Spinal cord (tissue), 10 donors: ENCODE results near the gene CALCOCO1. TPM values are rescaled to one million over a fixed set of nuclear protein-coding genes. Genes with fewer than 3 reads are reported as not detected.
A peak's percentile ranks its signal among the peaks of the same experiment; 100 is the strongest.

Experiments
- DNase-seq, 6 donors: peaks; one replicate each; pipeline versions ENCODE4 v3.0.0 to v3.0.0-alpha.2; 2013 to 2015; ENCODE audit warnings: low spot score in 6 of 6, low read depth in 4 of 6
- H3K27ac ChIP-seq: one replicate; pipeline ENCODE4 v1.5.1; 2013; ENCODE audit warnings: low read depth, low read length, control low read depth
- H3K27me3 ChIP-seq: one replicate; pipeline ENCODE4 v1.6.1; 2013; ENCODE audit warnings: low read length; ENCODE audit not compliant: control insufficient read depth, insufficient read depth
- H3K36me3 ChIP-seq: one replicate; pipeline ENCODE4 v1.6.1; 2013; ENCODE audit warnings: low read length; ENCODE audit not compliant: control insufficient read depth, insufficient read depth
- H3K4me1 ChIP-seq: one replicate; pipeline ENCODE4 v1.6.1; 2013; ENCODE audit warnings: low read length; ENCODE audit not compliant: control insufficient read depth, insufficient read depth
- H3K4me3 ChIP-seq: one replicate; pipeline ENCODE4 v1.5.1; 2013; ENCODE audit warnings: low read depth, low read length, control low read depth
- H3K9me3 ChIP-seq: one replicate; pipeline ENCODE4 v1.6.1; 2013; ENCODE audit warnings: low read length; ENCODE audit not compliant: control insufficient read depth, insufficient read depth
- WGBS: methylation state at CpG from one replicate; pipeline ENCODE4 v1.1.5; 2013; ENCODE audit warnings: missing lambda C conversion rate; ENCODE audit not compliant: insufficient coverage; 5-methylcytosine and 5-hydroxymethylcytosine counted together
- polyA plus RNA-seq, 2 donors: library from polyadenylated mRNA; unstranded; fragments of 120-200 nt; gene quantifications; one replicate each; pipeline ENCODE4 v1.2.1, GENCODE V29; 2013; ENCODE audit not compliant: insufficient read length in 2 of 2
- total RNA-seq, 2 donors: library from RNA; depleted of rRNA in 1 of 2; stranded (reverse); fragments of 120-200 nt in 1 of 2; fragments of >200 nt in 1 of 2; gene quantifications; one replicate each; pipeline versions ENCODE4 v1.2.3 to v1.2.4, GENCODE V29; 2013 to 2014
- donor health status: healthy.

The CALCOCO1 gene
- total and polyA plus RNA-seq, 4 donors: 55.5 to 205 (median 103) TPM

GRCh38 chr12:53747095-53747494 is 19.8 kb upstream of the CALCOCO1 start:
- no peak overlapping the region for H3K4me3 ChIP-seq
- no peaks in the 10 kb centered on the region for H3K36me3 ChIP-seq
- 75% methylated on average over 3 of the region's 5 CpGs for WGBS
- no peak overlapping the region for H3K27ac ChIP-seq
- peaks cover 57% of the 10 kb centered on the region for H3K27me3 ChIP-seq
- no peaks in the 10 kb centered on the region for H3K9me3 ChIP-seq
- H3K4me1 ChIP-seq: peaks cover 67% of the 10 kb centered on the region
- peak in 1 of 6 donors; percentile 77 for DNase-seq

GRCh38 chr12:53746592-53747092 is 19.4 kb upstream of the CALCOCO1 start:
- peaks cover 62% of the 10 kb centered on the region for H3K4me1 ChIP-seq
- no peak overlapping the region for H3K27ac ChIP-seq
- WGBS: 1% methylated on average over 18 of the region's 20 CpGs
- H3K27me3 ChIP-seq: peaks cover 53% of the 10 kb centered on the region
- peak in 5 of 6 donors; percentile 85 to 98 (median 91) for DNase-seq
- no peaks in the 10 kb centered on the region for H3K9me3 ChIP-seq
- no peak overlapping the region for H3K4me3 ChIP-seq
- H3K36me3 ChIP-seq: no peaks in the 10 kb centered on the region

GRCh38 chr12:53744751-53745150 is 17.5 kb upstream of the CALCOCO1 start:
- WGBS: 16% methylated on average over 4 of the region's 6 CpGs
- no peaks in the 10 kb centered on the region for H3K9me3 ChIP-seq
- H3K4me1 ChIP-seq: peaks cover 47% of the 10 kb centered on the region
- H3K27ac ChIP-seq: no peak overlapping the region
- peak in 1 of 6 donors; percentile 77 for DNase-seq
- H3K36me3 ChIP-seq: no peaks in the 10 kb centered on the region
- peaks cover 41% of the 10 kb centered on the region for H3K27me3 ChIP-seq
- no peak overlapping the region for H3K4me3 ChIP-seq

GRCh38 chr12:53744130-53744441 is 16.8 kb upstream of the CALCOCO1 start:
- H3K36me3 ChIP-seq: no peaks in the 10 kb centered on the region
- no peak overlapping the region for H3K4me3 ChIP-seq
- H3K27ac ChIP-seq: no peak overlapping the region
- WGBS: 88% methylated on average over 1 of the region's 1 CpG
- no peak for DNase-seq
- peaks cover 43% of the 10 kb centered on the region for H3K27me3 ChIP-seq
- peaks cover 53% of the 10 kb centered on the region for H3K4me1 ChIP-seq
- H3K9me3 ChIP-seq: no peaks in the 10 kb centered on the region

- peaks cover 54% of the 10 kb centered on the region for H3K4me1 ChIP-seq
- WGBS: 13% methylated on average over 14 of the region's 16 CpGs
- no peak overlapping the region for H3K27ac ChIP-seq
- DNase-seq: peak in 3 of 6 donors; percentile 61 to 95 (median 92)
- H3K9me3 ChIP-seq: no peaks in the 10 kb centered on the region
- no peak overlapping the region for H3K4me3 ChIP-seq
- no peaks in the 10 kb centered on the region for H3K36me3 ChIP-seq
- H3K27me3 ChIP-seq: peaks cover 47% of the 10 kb centered on the region
Measured at GRCh38 chr12:53743266-53744129, 16.2 kb upstream of the CALCOCO1 start.

DNA sequence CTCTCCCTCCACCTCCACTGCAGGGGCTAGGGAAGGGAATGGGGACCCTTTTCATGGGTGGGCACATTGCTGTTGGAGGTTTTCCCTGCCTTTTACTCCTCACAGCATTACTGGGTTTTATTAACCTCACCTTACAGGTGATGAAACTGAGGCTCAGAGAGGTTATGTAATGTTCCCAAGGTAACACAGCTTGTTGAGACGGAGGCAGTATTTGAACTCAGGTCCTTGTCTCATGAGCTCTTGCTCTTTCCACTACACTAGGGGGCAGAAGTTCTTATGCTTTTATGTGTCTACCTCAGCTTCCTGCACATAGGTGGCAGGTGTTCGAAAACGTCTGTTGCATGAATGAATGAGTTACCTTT is 12.9 kb upstream of the CALCOCO1 start:
- Histone ChIP-seq H3K4me3 (no peak overlapping the region), H3K27me3 (peaks cover 57% of the 10 kb centered on the region), H3K27ac (no peak overlapping the region), H3K36me3 (no peaks in the 10 kb centered on the region), H3K4me1 (peaks cover 50% of the 10 kb centered on the region), H3K9me3 (no peaks in the 10 kb centered on the region)
- no peak for DNase-seq
- 96% methylated on average over 3 of the region's 3 CpGs for WGBS

DNA sequence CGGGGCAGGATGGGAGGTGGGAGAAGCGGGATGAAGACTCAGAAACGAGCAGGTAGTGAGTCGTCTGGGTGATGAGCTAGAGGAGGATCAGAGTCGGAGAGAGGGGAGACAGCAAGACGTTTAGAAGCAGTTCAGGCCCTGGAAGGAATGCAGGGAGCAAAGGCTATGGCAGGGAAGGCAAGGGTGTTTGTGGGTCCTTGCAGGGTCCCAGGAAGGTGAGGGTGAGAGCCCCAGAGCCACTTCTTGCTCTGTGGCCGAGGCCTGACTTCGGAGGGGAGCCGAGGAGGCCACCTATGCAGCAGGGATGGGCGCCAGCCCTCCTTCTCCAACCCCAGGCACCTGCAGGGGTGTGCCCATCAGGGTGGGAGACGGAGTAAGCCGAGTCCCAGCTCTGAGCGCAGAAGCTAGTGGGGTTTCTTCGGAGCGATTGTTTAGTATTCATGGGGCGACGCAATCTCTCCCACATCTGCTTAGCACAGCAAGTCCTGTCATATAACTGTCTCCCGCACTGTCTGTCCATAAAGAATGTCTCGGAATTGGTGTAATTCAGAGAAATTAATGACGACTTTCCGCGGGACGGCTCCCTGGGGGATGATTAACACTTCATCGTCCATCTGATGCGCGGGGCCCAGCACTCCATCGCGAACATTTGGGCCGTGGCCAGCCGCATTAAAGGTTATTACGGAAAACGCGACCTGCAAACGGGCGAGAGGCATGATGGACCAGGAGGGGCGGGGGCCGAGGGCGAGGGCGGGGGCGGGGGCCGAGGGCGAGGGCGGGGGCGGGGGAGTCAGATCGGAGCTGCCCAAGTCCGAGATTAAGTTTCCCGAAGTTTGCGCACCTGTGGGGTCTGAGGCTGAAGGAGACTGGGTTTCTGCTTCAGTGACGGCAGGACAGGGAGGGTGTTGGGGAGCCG is 12.2 kb upstream of the CALCOCO1 start:
- Histone ChIP-seq H3K4me3 (peak overlapping the region; percentile 12), H3K27me3 (peaks cover 56% of the 10 kb centered on the region)

DNA sequence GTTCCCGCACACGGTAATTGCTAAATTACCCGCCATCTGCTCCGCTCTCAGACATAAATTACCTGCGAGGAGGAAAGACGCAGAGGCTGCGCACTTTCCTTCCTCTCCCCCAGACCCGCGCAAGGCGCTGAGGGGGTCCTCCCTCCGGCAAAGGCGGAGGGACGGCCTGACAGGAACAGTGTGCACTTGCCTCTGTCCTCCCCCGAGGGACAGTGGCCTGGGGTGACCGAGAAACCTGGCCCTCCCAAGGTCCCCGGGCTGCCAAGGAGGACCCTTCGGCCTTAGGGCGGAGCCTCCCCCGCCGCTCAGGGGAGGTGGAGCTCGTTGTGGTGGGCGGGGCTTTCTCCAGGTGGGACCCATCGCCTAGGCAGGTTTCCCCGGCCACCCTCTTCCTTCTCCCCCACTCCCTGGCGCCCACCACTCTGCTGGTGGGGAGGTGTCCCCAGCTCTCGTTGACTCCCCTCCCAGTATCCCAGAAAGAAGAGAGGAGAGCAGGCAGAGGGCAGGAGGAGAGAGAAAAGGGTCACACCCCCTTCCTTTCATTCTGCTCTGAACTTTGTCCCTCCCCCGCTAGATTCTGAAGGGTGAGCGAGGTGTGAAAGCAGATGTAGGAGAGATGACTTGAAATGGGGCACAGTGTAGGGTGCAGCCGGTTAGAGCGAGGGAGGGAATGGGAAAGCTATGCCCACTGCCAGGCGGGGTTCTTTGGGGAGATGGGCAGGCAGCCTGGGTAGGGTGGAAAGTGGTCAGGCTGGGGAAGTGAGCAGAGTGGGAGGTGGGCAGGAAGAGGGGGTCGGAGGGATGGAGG is 11.4 kb upstream of the CALCOCO1 start:
- H3K27me3 ChIP-seq: peaks cover 52% of the 10 kb centered on the region
- no peak overlapping the region for H3K4me3 ChIP-seq
- no peaks in the 10 kb centered on the region for H3K36me3 ChIP-seq
- H3K4me1 ChIP-seq: peaks cover 41% of the 10 kb centered on the region
- H3K9me3 ChIP-seq: no peaks in the 10 kb centered on the region
- WGBS: 9% methylated on average over 21 of the region's 32 CpGs
- peak in 2 of 6 donors; percentile 72 to 87 for DNase-seq
- no peak overlapping the region for H3K27ac ChIP-seq

More for the DNA sequence above, 12.2 kb upstream of the CALCOCO1 start:
- WGBS: 2% methylated on average over 37 of the region's 50 CpGs
- Histone ChIP-seq H3K4me1 (peaks cover 44% of the 10 kb centered on the region), H3K9me3 (no peaks in the 10 kb centered on the region), H3K27ac (no peak overlapping the region), H3K36me3 (no peaks in the 10 kb centered on the region)
- DNase-seq: peak in 2 of 6 donors; percentile 64 to 96

DNA sequence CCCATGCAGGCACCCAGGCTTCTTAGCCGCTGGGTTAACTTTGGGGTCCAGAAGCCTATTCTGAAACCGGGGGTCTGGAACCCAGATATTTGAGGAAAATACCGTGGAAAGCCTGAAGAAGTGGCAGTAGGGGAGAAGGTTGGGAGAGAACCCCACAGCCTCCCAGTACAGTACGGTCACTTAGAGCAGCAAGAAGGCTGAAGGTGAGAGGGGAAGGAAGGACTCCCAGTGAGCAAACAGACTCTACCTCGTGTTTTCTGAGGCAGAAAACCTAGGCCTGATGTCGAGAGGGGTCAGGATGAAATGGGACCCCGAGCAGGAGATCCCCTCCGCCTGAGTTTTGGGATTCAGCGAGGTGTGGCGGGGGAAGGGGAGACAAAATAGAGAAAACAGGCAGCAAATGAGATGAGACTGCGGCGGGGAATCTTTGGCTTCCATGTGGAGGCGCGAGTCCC is 10.7 kb upstream of the CALCOCO1 start:
- Histone ChIP-seq H3K9me3 (no peaks in the 10 kb centered on the region), H3K4me3 (no peak overlapping the region), H3K27me3 (peaks cover 52% of the 10 kb centered on the region), H3K27ac (no peak overlapping the region), H3K4me1 (peaks cover 34% of the 10 kb centered on the region), H3K36me3 (no peaks in the 10 kb centered on the region)
- 33% methylated on average over 14 of the region's 14 CpGs for WGBS
- DNase-seq: no peak
